SU-DHL-6 (cell line): Measurements from ENCODE around the gene TGIF2LY.
"Not testable (repeated sequence)": the region's sequence is repeated elsewhere in the genome, so short reads cannot be mapped to it uniquely, and the experiment has no call there.

Source experiments
- H2AFZ ChIP-seq: fragments of 200-600 bp; sonication (generic); 2 replicates; pipeline ENCODE4 v1.6.1; 2014; ENCODE audit warnings: low read depth, mild to moderate bottlenecking, moderate library complexity, mixed read lengths, antibody characterized with exemption, low read length; ENCODE audit not compliant: severe bottlenecking
- H3F3A ChIP-seq: fragments of 200-600 bp; shearing (Covaris generic); 2 replicates; pipeline ENCODE4 v1.6.0; 2016; ENCODE audit warnings: antibody characterized with exemption, mild to moderate bottlenecking; ENCODE audit not compliant: insufficient read depth
- H3K27ac ChIP-seq: fragments of 200-600 bp; sonication (generic); 2 replicates; pipeline ENCODE4 v1.5.1; 2016; ENCODE audit warnings: low read depth, mild to moderate bottlenecking, low read length, moderate library complexity, mixed read lengths
- H3K27me3 ChIP-seq: fragments of 200-600 bp; sonication (generic), shearing (Covaris generic); 2 replicates; pipeline ENCODE4 v1.6.0; 2014; ENCODE audit warnings: mild to moderate bottlenecking, low read length
- H3K36me3 ChIP-seq: fragments of 200-600 bp; sonication (generic); 2 replicates; pipeline ENCODE4 v1.6.1; 2014; ENCODE audit warnings: mild to moderate bottlenecking, low read length, mixed read lengths
- H3K4me2 ChIP-seq: fragments of 300-600, 200-600 bp; shearing (Covaris generic), sonication (generic); 2 replicates; pipeline ENCODE4 v1.6.0; 2014; ENCODE audit warnings: low read length, low read depth, mild to moderate bottlenecking; ENCODE audit not compliant: poor library complexity, severe bottlenecking
- H3K4me3 ChIP-seq: fragments of 200-600 bp; sonication (generic); 2 replicates; pipeline ENCODE4 v1.5.1; 2014; ENCODE audit warnings: antibody characterized with exemption, low read length, mild to moderate bottlenecking, mixed read lengths; ENCODE audit not compliant: insufficient read depth, poor library complexity, severe bottlenecking
- H3K79me2 ChIP-seq: fragments of 200-600 bp; sonication (generic); 2 replicates; pipeline ENCODE4 v1.6.1; 2014; ENCODE audit warnings: mild to moderate bottlenecking, low read length, moderate library complexity; ENCODE audit not compliant: insufficient read depth
- H3K9ac ChIP-seq: fragments of 200-600 bp; sonication (generic); 2 replicates; pipeline ENCODE4 v1.7.0; 2014; ENCODE audit warnings: mild to moderate bottlenecking, low read length
- H3K9me2 ChIP-seq: fragments of 200-600 bp; sonication (generic); replicated peaks from 2 replicates; pipeline ENCODE4 v1.6.1; 2014; ENCODE audit warnings: low read length; ENCODE audit not compliant: insufficient read depth
- H3K9me3 ChIP-seq: fragments of 200-600 bp; sonication (generic); 2 replicates; pipeline ENCODE4 v1.6.1; 2014; ENCODE audit warnings: low read length, mixed read lengths; ENCODE audit not compliant: insufficient read depth
- H4K20me1 ChIP-seq: fragments of 200-600 bp; sonication (generic); 2 replicates; pipeline ENCODE4 v1.6.1; 2014; ENCODE audit warnings: low read depth, mild to moderate bottlenecking, antibody characterized with exemption, low read length, moderate library complexity, mixed read lengths

TGIF2LY gene

GRCh38 chrY:3578767-3579166 is at the start of gene TGIF2LY:
Gene TGIF2LY, plus strand, starts transcription at chrY:3579067. Its CDS starts 178 bp downstream, at chrY:3579245.
- H3K9me3 ChIP-seq, H3K9me2 ChIP-seq, H3F3A ChIP-seq: not testable (repeated sequence)

More at GRCh38 chrY:3578767-3579166, at the start of gene TGIF2LY:
- H3K36me3 ChIP-seq, H3K4me3 ChIP-seq, H2AFZ ChIP-seq, H3K4me2 ChIP-seq, H3K27me3 ChIP-seq, H3K79me2 ChIP-seq, H3K27ac ChIP-seq, H3K9ac ChIP-seq, H4K20me1 ChIP-seq: not testable (repeated sequence)
